ENCODE data around the gene MAN2A1.

DNA sequence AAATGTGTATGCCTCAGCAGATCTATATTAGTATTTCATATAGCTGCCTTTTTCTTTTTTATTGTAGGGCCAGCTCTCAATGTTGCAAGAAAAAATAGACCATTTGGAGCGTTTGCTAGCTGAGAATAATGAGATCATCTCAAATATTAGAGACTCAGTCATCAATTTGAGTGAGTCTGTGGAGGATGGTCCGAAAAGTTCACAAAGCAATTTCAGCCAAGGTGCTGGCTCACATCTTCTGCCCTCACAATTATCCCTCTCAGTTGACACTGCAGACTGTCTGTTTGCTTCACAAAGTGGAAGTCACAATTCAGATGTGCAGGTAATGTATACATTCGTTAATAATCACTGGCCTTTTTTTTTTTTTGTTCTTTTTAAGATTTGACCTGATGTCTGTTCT is 23.7 kb downstream of the MAN2A1 start:
- TF ChIP-seq, protein P1, sequence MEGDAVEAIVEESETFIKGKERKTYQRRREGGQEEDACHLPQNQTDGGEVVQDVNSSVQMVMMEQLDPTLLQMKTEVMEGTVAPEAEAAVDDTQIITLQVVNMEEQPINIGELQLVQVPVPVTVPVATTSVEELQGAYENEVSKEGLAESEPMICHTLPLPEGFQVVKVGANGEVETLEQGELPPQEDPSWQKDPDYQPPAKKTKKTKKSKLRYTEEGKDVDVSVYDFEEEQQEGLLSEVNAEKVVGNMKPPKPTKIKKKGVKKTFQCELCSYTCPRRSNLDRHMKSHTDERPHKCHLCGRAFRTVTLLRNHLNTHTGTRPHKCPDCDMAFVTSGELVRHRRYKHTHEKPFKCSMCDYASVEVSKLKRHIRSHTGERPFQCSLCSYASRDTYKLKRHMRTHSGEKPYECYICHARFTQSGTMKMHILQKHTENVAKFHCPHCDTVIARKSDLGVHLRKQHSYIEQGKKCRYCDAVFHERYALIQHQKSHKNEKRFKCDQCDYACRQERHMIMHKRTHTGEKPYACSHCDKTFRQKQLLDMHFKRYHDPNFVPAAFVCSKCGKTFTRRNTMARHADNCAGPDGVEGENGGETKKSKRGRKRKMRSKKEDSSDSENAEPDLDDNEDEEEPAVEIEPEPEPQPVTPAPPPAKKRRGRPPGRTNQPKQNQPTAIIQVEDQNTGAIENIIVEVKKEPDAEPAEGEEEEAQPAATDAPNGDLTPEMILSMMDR (IDR thresholded peaks at IDR 0.05), result no peak
- TF ChIP-seq TCF7 (CRISPR knock-in tag; IDR thresholded peaks at IDR 0.05; ENCODE audit: low read depth), result no peak
- no peak for TF ChIP-seq FOXP1 (CRISPR knock-in tag; IDR thresholded peaks at IDR 0.05; ENCODE audit: borderline replicate concordance)
- TF ChIP-seq GRHL2 (CRISPR knock-in tag; IDR thresholded peaks at IDR 0.05; ENCODE audit: insufficient replicate concordance, severe bottlenecking), result no peak
- no peak for TF ChIP-seq NFATC4 (CRISPR knock-in tag; IDR thresholded peaks at IDR 0.05)
- TF ChIP-seq ZNF423 (CRISPR knock-in tag; IDR thresholded peaks at IDR 0.05), result no peak
- TF ChIP-seq, protein P2, sequence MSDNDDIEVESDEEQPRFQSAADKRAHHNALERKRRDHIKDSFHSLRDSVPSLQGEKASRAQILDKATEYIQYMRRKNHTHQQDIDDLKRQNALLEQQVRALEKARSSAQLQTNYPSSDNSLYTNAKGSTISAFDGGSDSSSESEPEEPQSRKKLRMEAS (CRISPR knock-in tag; IDR thresholded peaks at IDR 0.05), result no peak
- TF ChIP-seq, protein P3, sequence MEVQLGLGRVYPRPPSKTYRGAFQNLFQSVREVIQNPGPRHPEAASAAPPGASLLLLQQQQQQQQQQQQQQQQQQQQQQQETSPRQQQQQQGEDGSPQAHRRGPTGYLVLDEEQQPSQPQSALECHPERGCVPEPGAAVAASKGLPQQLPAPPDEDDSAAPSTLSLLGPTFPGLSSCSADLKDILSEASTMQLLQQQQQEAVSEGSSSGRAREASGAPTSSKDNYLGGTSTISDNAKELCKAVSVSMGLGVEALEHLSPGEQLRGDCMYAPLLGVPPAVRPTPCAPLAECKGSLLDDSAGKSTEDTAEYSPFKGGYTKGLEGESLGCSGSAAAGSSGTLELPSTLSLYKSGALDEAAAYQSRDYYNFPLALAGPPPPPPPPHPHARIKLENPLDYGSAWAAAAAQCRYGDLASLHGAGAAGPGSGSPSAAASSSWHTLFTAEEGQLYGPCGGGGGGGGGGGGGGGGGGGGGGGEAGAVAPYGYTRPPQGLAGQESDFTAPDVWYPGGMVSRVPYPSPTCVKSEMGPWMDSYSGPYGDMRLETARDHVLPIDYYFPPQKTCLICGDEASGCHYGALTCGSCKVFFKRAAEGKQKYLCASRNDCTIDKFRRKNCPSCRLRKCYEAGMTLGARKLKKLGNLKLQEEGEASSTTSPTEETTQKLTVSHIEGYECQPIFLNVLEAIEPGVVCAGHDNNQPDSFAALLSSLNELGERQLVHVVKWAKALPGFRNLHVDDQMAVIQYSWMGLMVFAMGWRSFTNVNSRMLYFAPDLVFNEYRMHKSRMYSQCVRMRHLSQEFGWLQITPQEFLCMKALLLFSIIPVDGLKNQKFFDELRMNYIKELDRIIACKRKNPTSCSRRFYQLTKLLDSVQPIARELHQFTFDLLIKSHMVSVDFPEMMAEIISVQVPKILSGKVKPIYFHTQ (CRISPR knock-in tag; IDR thresholded peaks at IDR 0.05), result no peak
- TF ChIP-seq, protein P4, sequence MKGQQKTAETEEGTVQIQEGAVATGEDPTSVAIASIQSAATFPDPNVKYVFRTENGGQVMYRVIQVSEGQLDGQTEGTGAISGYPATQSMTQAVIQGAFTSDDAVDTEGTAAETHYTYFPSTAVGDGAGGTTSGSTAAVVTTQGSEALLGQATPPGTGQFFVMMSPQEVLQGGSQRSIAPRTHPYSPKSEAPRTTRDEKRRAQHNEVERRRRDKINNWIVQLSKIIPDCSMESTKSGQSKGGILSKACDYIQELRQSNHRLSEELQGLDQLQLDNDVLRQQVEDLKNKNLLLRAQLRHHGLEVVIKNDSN (CRISPR knock-in tag; IDR thresholded peaks at IDR 0.05), result no peak
- TF ChIP-seq, protein P5, sequence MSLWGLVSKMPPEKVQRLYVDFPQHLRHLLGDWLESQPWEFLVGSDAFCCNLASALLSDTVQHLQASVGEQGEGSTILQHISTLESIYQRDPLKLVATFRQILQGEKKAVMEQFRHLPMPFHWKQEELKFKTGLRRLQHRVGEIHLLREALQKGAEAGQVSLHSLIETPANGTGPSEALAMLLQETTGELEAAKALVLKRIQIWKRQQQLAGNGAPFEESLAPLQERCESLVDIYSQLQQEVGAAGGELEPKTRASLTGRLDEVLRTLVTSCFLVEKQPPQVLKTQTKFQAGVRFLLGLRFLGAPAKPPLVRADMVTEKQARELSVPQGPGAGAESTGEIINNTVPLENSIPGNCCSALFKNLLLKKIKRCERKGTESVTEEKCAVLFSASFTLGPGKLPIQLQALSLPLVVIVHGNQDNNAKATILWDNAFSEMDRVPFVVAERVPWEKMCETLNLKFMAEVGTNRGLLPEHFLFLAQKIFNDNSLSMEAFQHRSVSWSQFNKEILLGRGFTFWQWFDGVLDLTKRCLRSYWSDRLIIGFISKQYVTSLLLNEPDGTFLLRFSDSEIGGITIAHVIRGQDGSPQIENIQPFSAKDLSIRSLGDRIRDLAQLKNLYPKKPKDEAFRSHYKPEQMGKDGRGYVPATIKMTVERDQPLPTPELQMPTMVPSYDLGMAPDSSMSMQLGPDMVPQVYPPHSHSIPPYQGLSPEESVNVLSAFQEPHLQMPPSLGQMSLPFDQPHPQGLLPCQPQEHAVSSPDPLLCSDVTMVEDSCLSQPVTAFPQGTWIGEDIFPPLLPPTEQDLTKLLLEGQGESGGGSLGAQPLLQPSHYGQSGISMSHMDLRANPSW (CRISPR knock-in tag; conservative IDR thresholded peaks at IDR 0.05; ENCODE audit: low read depth), result no peak

All from WTC11 (cell line).